HCT116 (cell line): ENCODE data around the gene TCOF1. TPM values are rescaled to one million over a fixed set of nuclear protein-coding genes. Genes with fewer than 3 reads are reported as not detected.

Source experiments
- ATAC-seq: fragments of 200-7000 bp; cut with Tn5 transposase; 2 replicates; pipeline ENCODE4 v1.9.1; 2020; ENCODE audit warnings: mild to moderate bottlenecking, moderate library complexity
- BruUV-seq: library from RNA; stranded (reverse); fragments of 400-500 nt; replicated peaks from 2 replicates; lab custom pipeline; 2021; lab: Mats Ljungman, UMichigan
- CTCF ChIA-PET: fragments of 300-600 bp; sonication (Branson Sonifier 250); formaldehyde crosslinking; loops from one replicate; lab custom pipeline; 2021; ENCODE audit warnings: antibody characterized with exemption; lab: Charles Lee
- POLR2A ChIA-PET: fragments of 300-600, 350-600 bp; sonication (Branson Sonifier 250); formaldehyde crosslinking; loops from one replicate; lab custom pipeline; 2021; ENCODE audit warnings: antibody characterized with exemption; lab: Charles Lee
- RAD21 ChIA-PET, 2 experiments: fragments of 300-600 bp; sonication (Branson Sonifier 250); formaldehyde crosslinking; loops; one replicate each; lab custom pipeline; 2023; ENCODE audit warnings: low total read pairs in 2 of 2; ENCODE audit not compliant: uncharacterized antibody in 2 of 2, unreplicated experiment in 2 of 2, low non-redundant PET in 1 of 2; lab: Charles Lee
- DNase-seq: peaks from one replicate; pipeline ENCODE4 v3.0.0-alpha.2; 2010; ENCODE audit warnings: low read depth, low spot score
- H2AFZ ChIP-seq: fragments of 200-600 bp; shearing (Covaris generic), sonication (generic); 2 replicates; pipeline ENCODE4 v1.6.1; 2017; ENCODE audit warnings: low read depth, mixed run types, mixed read lengths, antibody characterized with exemption, low read length; ENCODE audit not compliant: poor library complexity, severe bottlenecking
- H3K27ac ChIP-seq: 2 replicates; pipeline ENCODE4 v1.5.1; 2012; ENCODE audit warnings: low read depth, low read length
- H3K27me3 ChIP-seq: fragments of 200-600 bp; sonication (generic); 2 replicates; pipeline ENCODE4 v1.6.1; 2016; ENCODE audit warnings: mixed run types, low read length, mixed read lengths; ENCODE audit not compliant: insufficient read depth
- H3K36me3 ChIP-seq, 2 experiments: fragments of 200-500 bp in 1 of 2; fragments of 200-600 bp in 1 of 2; sonication (Bioruptor generic) in 1 of 2; sonication (generic) in 1 of 2; 2 replicates each; pipeline versions ENCODE4 v1.5.1 to v1.6.1; 2014 to 2016; ENCODE audit warnings: low read length in 2 of 2, inconsistent platforms in 1 of 2, mixed read lengths in 1 of 2, mixed run types in 1 of 2; ENCODE audit not compliant: insufficient read depth in 2 of 2, control insufficient read depth in 1 of 2
- H3K4me1 ChIP-seq, 2 experiments: fragments of 200-600 bp in 1 of 2; sonication (generic) in 1 of 2; 2 replicates each; pipeline versions ENCODE4 v1.5.1 to v1.6.1; 2012 to 2017; ENCODE audit warnings: low read length in 2 of 2, inconsistent platforms in 1 of 2, mild to moderate bottlenecking in 1 of 2, mixed read lengths in 1 of 2, mixed run types in 1 of 2, moderate library complexity in 1 of 2; ENCODE audit not compliant: insufficient read depth in 2 of 2, control insufficient read depth in 1 of 2
- H3K4me2 ChIP-seq: fragments of 200-600 bp; sonication (generic); 2 replicates; pipeline ENCODE4 v1.6.1; 2017; ENCODE audit warnings: mixed run types, low read length, mixed read lengths
- H3K4me3 ChIP-seq, 2 experiments: fragments of 200-600 bp in 1 of 2; sonication (generic) in 1 of 2; replicated peaks in 1 of 2; 2 replicates each; pipeline ENCODE4 v1.5.1; 2011 to 2016; ENCODE audit warnings: low read length in 2 of 2, control low read depth in 1 of 2, low read depth in 1 of 2, mild to moderate bottlenecking in 1 of 2, mixed read lengths in 1 of 2, mixed run types in 1 of 2
- H3K79me2 ChIP-seq: fragments of 200-600 bp; sonication (generic); 2 replicates; pipeline ENCODE4 v1.6.1; 2017; ENCODE audit warnings: mild to moderate bottlenecking, mixed run types, low read length, moderate library complexity, mixed read lengths; ENCODE audit not compliant: insufficient read depth
- H3K9ac ChIP-seq: fragments of 200-600 bp; sonication (generic); 2 replicates; pipeline ENCODE4 v1.6.1; 2016; ENCODE audit warnings: low read length, mixed read lengths
- H3K9me2 ChIP-seq: fragments of 200-600 bp; sonication (generic), shearing (Covaris generic); 2 replicates; pipeline ENCODE4 v1.6.1; 2017; ENCODE audit warnings: mixed run types, mild to moderate bottlenecking, moderate library complexity; ENCODE audit not compliant: insufficient read depth
- H3K9me3 ChIP-seq, 2 experiments: fragments of 200-500 bp in 1 of 2; fragments of 200-600 bp in 1 of 2; sonication (Bioruptor generic) in 1 of 2; sonication (generic) in 1 of 2; 2 replicates each; pipeline ENCODE4 v1.6.1; 2014 to 2017; ENCODE audit warnings: low read length in 2 of 2, mixed read lengths in 2 of 2, inconsistent platforms in 1 of 2, low read depth in 1 of 2, mild to moderate bottlenecking in 1 of 2, mixed run types in 1 of 2, moderate library complexity in 1 of 2; ENCODE audit not compliant: control insufficient read depth in 1 of 2, insufficient read depth in 1 of 2
- H4K20me1 ChIP-seq: fragments of 200-600 bp; sonication (generic), shearing (Covaris generic); 2 replicates; pipeline ENCODE4 v1.6.1; 2017; ENCODE audit warnings: mixed run types, mild to moderate bottlenecking, moderate library complexity; ENCODE audit not compliant: insufficient read depth
- CBX3 ChIP-seq: IDR thresholded peaks from 2 replicates; pipeline ENCODE4 v1.6.1; 2012; ENCODE audit warnings: low read depth
- EGR1 ChIP-seq: IDR thresholded peaks from 2 replicates; pipeline ENCODE4 v1.6.1; 2012; ENCODE audit warnings: low read depth
- ELF1 ChIP-seq: IDR thresholded peaks from 2 replicates; pipeline ENCODE4 v1.6.1; 2012; ENCODE audit warnings: low read depth, borderline replicate concordance
- EZH2 ChIP-seq: fragments of 200-600 bp; sonication (generic); IDR thresholded peaks from 2 replicates; pipeline ENCODE4 v1.6.1; 2017; ENCODE audit warnings: antibody characterized with exemption, mixed run types
- EZH2phosphoT487 ChIP-seq: fragments of 200-600 bp; IDR thresholded peaks from 2 replicates; pipeline ENCODE4 v1.6.1; 2018; ENCODE audit warnings: antibody characterized with exemption, borderline replicate concordance
- JUND ChIP-seq: IDR thresholded peaks from 2 replicates; pipeline ENCODE4 v1.6.1; 2012
- MAX ChIP-seq: IDR thresholded peaks from 2 replicates; pipeline ENCODE4 v1.6.1; 2012
- POLR2AphosphoS5 ChIP-seq: IDR thresholded peaks from 2 replicates; pipeline ENCODE4 v1.6.1; 2011; ENCODE audit warnings: mild to moderate bottlenecking, low read depth, low read length, moderate library complexity
- REST ChIP-seq: IDR thresholded peaks from 2 replicates; pipeline ENCODE4 v1.6.1; 2012; ENCODE audit warnings: low read depth
- SIN3A ChIP-seq: IDR thresholded peaks from 2 replicates; pipeline ENCODE4 v1.6.1; 2012; ENCODE audit warnings: low read depth
- SP1 ChIP-seq: IDR thresholded peaks from 2 replicates; pipeline ENCODE4 v1.6.1; 2012; ENCODE audit warnings: low read depth
- SRF ChIP-seq: IDR thresholded peaks from 2 replicates; pipeline ENCODE4 v1.6.1; 2012; ENCODE audit warnings: low read depth
- TCF7L2 ChIP-seq: IDR thresholded peaks from 2 replicates; pipeline ENCODE4 v1.7.0; 2011; ENCODE audit warnings: borderline replicate concordance, inconsistent platforms; ENCODE audit not compliant: insufficient read depth, insufficient read length; ENCODE audit errors: extremely low read depth
- YY1 ChIP-seq: IDR thresholded peaks from 2 replicates; pipeline ENCODE4 v1.6.1; 2011; ENCODE audit warnings: low read length, low read depth, moderate library complexity, mild to moderate bottlenecking; ENCODE audit not compliant: insufficient replicate concordance; ENCODE audit errors: extremely low read depth
- ZFX ChIP-seq: fragments of 450-650 bp; IDR thresholded peaks from 2 replicates; pipeline ENCODE4 v1.6.1; 2017
- ZNF274 ChIP-seq: fragments of 200-500 bp; sonication (Bioruptor generic); IDR thresholded peaks from 2 replicates; pipeline ENCODE4 v1.6.1; 2014; ENCODE audit warnings: mild to moderate bottlenecking, low read depth, low read length, inconsistent platforms
- intact Hi-C: fragments of 100-400 bp; cut with micrococcal nuclease; formaldehyde crosslinking; loops from 2 replicates; pipeline ENCODE4 v1.10.0; 2022
- total RNA-seq: library from RNA; stranded (reverse); gene quantifications from one replicate; pipeline ENCODE4 v1.2.1, GENCODE V29; 2021; ENCODE audit not compliant: unreplicated experiment
- TF ChIP-seq, protein P1 (sequence below): IDR thresholded peaks from 2 replicates; pipeline ENCODE4 v1.6.1; 2012

TCOF1 gene
- total RNA-seq, 1 experiment from 2014 or later, result 94.7 TPM

DNA sequence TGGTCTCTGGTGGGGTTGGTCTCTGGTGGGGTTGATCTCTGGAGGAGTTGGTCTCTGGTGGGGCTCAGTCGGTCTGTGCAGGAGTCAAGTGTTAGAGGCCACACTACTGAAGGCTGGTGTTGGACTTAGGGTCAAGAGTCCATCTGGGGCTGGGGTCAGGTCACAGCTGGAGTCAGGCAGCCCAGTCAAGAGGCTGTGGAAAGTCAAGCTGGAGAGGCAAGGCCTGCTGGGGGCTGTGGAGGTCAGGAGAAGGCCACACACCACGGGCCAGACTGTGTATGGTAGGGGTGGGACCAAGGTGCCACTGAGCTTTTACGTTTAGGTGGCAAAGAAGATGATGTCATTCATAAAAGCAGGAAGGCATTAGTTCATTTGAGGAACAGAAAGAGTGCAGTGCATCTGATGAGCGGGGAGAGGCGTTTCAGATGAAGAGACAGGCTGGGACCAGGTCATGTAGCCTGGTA, 71.9 kb downstream of the TCOF1 start:
- Histone ChIP-seq H3K9me2 (no peaks in the 10 kb centered on the region), H3K36me3 (no peaks in the 10 kb centered on the region), H3K9me3 (no peaks in the 10 kb centered on the region), H3K27ac (no peak overlapping the region), H3K27me3 (no peaks in the 10 kb centered on the region), H2AFZ (no peak overlapping the region), H3K4me2 (no peak overlapping the region), H3K4me1 (no peaks in the 10 kb centered on the region), H3K4me3 (no peak overlapping the region), H4K20me1 (no peaks in the 10 kb centered on the region)
- no peak for ATAC-seq
- BruUV-seq, result no TSS peak
- RAD21 ChIA-PET, result no interaction called here
- CTCF ChIA-PET, result no interaction called here
- TF ChIP-seq YY1, result no peak
- TF ChIP-seq, protein P1, sequence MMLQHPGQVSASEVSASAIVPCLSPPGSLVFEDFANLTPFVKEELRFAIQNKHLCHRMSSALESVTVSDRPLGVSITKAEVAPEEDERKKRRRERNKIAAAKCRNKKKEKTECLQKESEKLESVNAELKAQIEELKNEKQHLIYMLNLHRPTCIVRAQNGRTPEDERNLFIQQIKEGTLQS, result no peak
- TF ChIP-seq ELF1, result no peak
- no peak for TF ChIP-seq JUND
- TF ChIP-seq EGR1, result no peak
- no peak for TF ChIP-seq EZH2
- no peak for TF ChIP-seq SP1
- TF ChIP-seq MAX, result no peak
- no peak for TF ChIP-seq POLR2AphosphoS5
- TF ChIP-seq SRF, result no peak
- TF ChIP-seq ZNF274, result no peak
- TF ChIP-seq CBX3, result no peak
- TF ChIP-seq REST, result no peak
- no peak for TF ChIP-seq ZFX
- TF ChIP-seq TCF7L2, result no peak
- TF ChIP-seq SIN3A, result no peak
- TF ChIP-seq EZH2phosphoT487, result no peak
- TF ChIP-seq, all 23 proteins: peak for 0
- POLR2A ChIA-PET, result no interaction called here
- no peak for DNase-seq
- no peaks in the 10 kb centered on the region for H3K79me2 ChIP-seq
- no peak overlapping the region for H3K9ac ChIP-seq
- intact Hi-C loops, result no loop called here
